WERI-Rb-1 (cell line): ENCODE data around the gene HS3ST4.

Source experiments
- DNase-seq: peaks from one replicate; pipeline ENCODE4 v3.0.0-alpha.2; 2020
- H3K27ac ChIP-seq: fragments of 250-450 bp; sonication (Bioruptor Pico); 2 replicates; pipeline ENCODE4 v1.5.1; 2020; ENCODE audit warnings: mild to moderate bottlenecking, moderate library complexity
- H3K27me3 ChIP-seq: fragments of 250-450 bp; sonication (Bioruptor Pico); 2 replicates; pipeline ENCODE4 v1.5.1; 2021; ENCODE audit warnings: mild to moderate bottlenecking, low read depth, moderate library complexity; ENCODE audit not compliant: insufficient read depth, severe bottlenecking
- H3K36me3 ChIP-seq: fragments of 250-450 bp; sonication (Bioruptor Pico); 2 replicates; pipeline ENCODE4 v1.5.1; 2020; ENCODE audit warnings: mild to moderate bottlenecking, moderate library complexity
- H3K4me3 ChIP-seq: 2 replicates; pipeline ENCODE4 v1.5.1; 2011; ENCODE audit warnings: low read depth, mild to moderate bottlenecking, control low read depth, low read length
- H3K9me3 ChIP-seq: fragments of 250-450 bp; sonication (Bioruptor Pico); 2 replicates; pipeline ENCODE4 v1.5.1; 2021; ENCODE audit warnings: mild to moderate bottlenecking, moderate library complexity; ENCODE audit not compliant: severe bottlenecking
- CTCF ChIP-seq: IDR thresholded peaks from 2 replicates; pipeline ENCODE4 v1.5.1; 2011; ENCODE audit warnings: low read depth, mild to moderate bottlenecking, control low read depth, inconsistent platforms, low read length

HS3ST4 gene

GRCh38 chr16:26178298-26178697 lies 486.5 kb downstream of the HS3ST4 start:
- no peaks in the 10 kb centered on the region for H3K27me3 ChIP-seq
- no peaks in the 10 kb centered on the region for H3K9me3 ChIP-seq
- no peak for TF ChIP-seq CTCF
- no peak overlapping the region for H3K27ac ChIP-seq
- DNase-seq: no peak
- H3K4me3 ChIP-seq: no peak overlapping the region
- no peaks in the 10 kb centered on the region for H3K36me3 ChIP-seq

DNA sequence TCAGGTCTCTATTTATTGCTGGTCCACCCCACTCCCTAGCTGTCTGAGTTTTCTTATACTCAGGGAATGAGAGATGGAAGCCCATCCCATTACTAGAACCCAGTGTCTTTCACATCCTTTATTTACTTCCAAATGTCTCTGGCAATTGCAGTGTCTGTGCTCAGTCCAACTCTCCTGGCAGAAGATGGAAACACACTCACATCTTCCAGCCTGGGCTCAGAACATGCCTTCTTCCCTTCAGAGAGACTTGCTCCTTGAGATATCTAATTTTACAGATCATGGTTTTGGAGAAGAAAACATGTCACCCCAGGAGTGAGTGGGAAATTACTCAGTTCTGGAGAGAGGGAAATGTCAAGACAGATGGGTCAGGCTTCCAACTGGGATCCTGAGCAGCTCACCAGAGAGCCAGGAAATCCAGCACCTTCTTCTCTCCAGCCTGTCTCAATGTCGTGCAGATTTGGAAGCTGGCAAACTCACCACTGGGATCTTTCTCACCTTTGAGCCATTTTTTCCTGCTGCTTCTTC lies 494.4 kb downstream of the HS3ST4 start:
- no peak overlapping the region for H3K27ac ChIP-seq
- no peak overlapping the region for H3K4me3 ChIP-seq
- no peak for DNase-seq
- no peaks in the 10 kb centered on the region for H3K36me3 ChIP-seq
- H3K27me3 ChIP-seq: no peaks in the 10 kb centered on the region
- peaks cover 4% of the 10 kb centered on the region for H3K9me3 ChIP-seq
- TF ChIP-seq CTCF: no peak
